ENCODE measurements around the gene IL22RA2.

The IL22RA2 gene

GRCh38 chr6:137165375-137166246, 7.8 kb downstream of the IL22RA2 start:
- no peak for DNase-seq

GRCh38 chr6:137163732-137164318, 9.6 kb downstream of the IL22RA2 start:
- no peak for DNase-seq

GRCh38 chr6:137162692-137163306, 10.6 kb downstream of the IL22RA2 start:
- DNase-seq = no peak

GRCh38 chr6:137161949-137162348, 11.5 kb downstream of the IL22RA2 start:
- DNase-seq = no peak

GRCh38 chr6:137160763-137161162, 12.7 kb downstream of the IL22RA2 start:
- DNase-seq = no peak

- DNase-seq = no peak
These were observed 13.5 kb downstream of the IL22RA2 start for GRCh38 chr6:137159912-137160311.

- no peak for DNase-seq
These were observed 15.8 kb downstream of the IL22RA2 start for GRCh38 chr6:137157601-137158000.

GRCh38 chr6:137156650-137157049, 16.8 kb downstream of the IL22RA2 start:
- no peak for DNase-seq

- DNase-seq = no peak
These were observed 17.6 kb downstream of the IL22RA2 start for GRCh38 chr6:137155830-137156229.

- no peak for DNase-seq
These were observed 23.4 kb downstream of the IL22RA2 start for GRCh38 chr6:137150072-137150471.

- no peak for DNase-seq
These were observed 24.4 kb downstream of the IL22RA2 start for GRCh38 chr6:137149035-137149393.

GRCh38 chr6:137148306-137149034, 25.0 kb downstream of the IL22RA2 start:
- no peak for DNase-seq

- no peak for DNase-seq
These were observed 26.2 kb downstream of the IL22RA2 start for GRCh38 chr6:137147195-137147594.

GRCh38 chr6:137146206-137146605, 27.2 kb downstream of the IL22RA2 start:
- DNase-seq = no peak

GRCh38 chr6:137145421-137145820, 28.0 kb downstream of the IL22RA2 start:
- no peak for DNase-seq

GRCh38 chr6:137136065-137136464, 37.4 kb downstream of the IL22RA2 start:
- no peak for DNase-seq

- no peak for DNase-seq
These were observed 39.0 kb downstream of the IL22RA2 start for GRCh38 chr6:137134483-137134882.

- no peak for DNase-seq
These were observed 40.3 kb downstream of the IL22RA2 start for GRCh38 chr6:137133122-137133521.

- DNase-seq = no peak
These were observed 46.5 kb downstream of the IL22RA2 start for GRCh38 chr6:137126875-137127485.

- no peak for DNase-seq
These were observed 50.4 kb downstream of the IL22RA2 start for GRCh38 chr6:137123078-137123477.

GRCh38 chr6:137122612-137123011, 50.8 kb downstream of the IL22RA2 start:
- no peak for DNase-seq

GRCh38 chr6:137121401-137121997, 51.9 kb downstream of the IL22RA2 start:
- DNase-seq = no peak

GRCh38 chr6:137120748-137121147, 52.7 kb downstream of the IL22RA2 start:
- DNase-seq = no peak

Data from NCI-H774 (cell line).